T-helper 1 cell treated with Interleukin-12 subunit alpha and Interleukin-12 subunit beta and Interleukin-4 antibody, amounts not matched to agents 30 μg/mL and 1 μg/mL, for 36 hours (primary cell): ENCODE measurements around the gene NOVA2.

Experiments
- H3K27ac Mint-ChIP-seq: one replicate; pipeline ENCODE4 v1.8.0; 2021; ENCODE audit warnings: mild to moderate bottlenecking, mixed read lengths
- H3K27me3 Mint-ChIP-seq: one replicate; pipeline ENCODE4 v1.8.0; 2021; ENCODE audit warnings: low read depth, mixed read lengths
- H3K36me3 Mint-ChIP-seq: one replicate; pipeline ENCODE4 v1.8.0; 2021; ENCODE audit warnings: low read depth, mixed read lengths
- H3K4me1 Mint-ChIP-seq: one replicate; pipeline ENCODE4 v1.8.0; 2021; ENCODE audit warnings: low read depth, mixed read lengths
- H3K4me3 Mint-ChIP-seq: one replicate; pipeline ENCODE4 v1.8.0; 2021; ENCODE audit warnings: mild to moderate bottlenecking, moderate library complexity, mixed read lengths
- H3K9me3 Mint-ChIP-seq: one replicate; pipeline ENCODE4 v1.8.0; 2021; ENCODE audit warnings: mixed read lengths

NOVA2 gene

DNA sequence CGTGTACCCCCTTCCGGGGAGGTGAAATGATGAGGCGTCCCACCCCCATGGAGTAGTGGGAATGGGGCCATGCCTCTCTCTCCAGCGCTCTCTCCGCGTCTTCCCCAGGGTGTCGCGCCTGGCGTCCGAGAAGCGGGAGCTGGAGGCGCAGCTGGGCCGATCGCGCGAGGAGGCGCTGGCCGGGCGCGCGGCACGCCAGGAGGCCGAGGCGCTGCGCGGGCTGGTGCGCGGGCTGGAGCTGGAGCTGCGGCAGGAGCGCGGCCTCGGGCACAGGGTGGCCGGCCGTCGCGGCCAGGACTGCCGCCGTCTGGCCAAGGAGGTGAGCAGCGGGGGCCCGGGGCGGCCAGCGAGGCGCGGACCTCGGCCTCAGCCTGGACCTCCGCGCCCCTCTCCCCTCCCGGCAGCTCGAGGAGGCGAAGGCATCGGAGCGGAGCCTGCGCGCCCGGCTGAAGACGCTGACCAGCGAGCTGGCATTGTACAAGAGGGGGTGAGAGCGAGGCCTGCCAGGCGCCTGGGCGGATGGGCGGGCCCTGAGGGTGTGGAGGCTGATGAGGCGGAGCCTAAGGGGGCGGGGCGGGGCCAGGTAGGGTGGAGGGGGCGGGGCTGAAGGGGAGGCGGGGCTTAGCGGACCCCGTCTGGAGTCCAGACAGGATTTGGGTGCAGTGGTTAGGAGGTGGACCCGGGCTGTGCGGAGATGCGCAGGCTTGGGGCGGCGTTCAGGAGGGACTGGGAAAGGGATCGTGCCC, 41.4 kb upstream of the NOVA2 start:
- Mint-ChIP-seq H3K4me1 (peaks cover 13% of the 10 kb centered on the region), H3K27ac (peak overlapping the region; percentile 31), H3K36me3 (peaks cover 5% of the 10 kb centered on the region), H3K27me3 (peaks cover 12% of the 10 kb centered on the region), H3K9me3 (no peaks in the 10 kb centered on the region), H3K4me3 (peak overlapping the region; percentile 78)

- Mint-ChIP-seq H3K4me1 (peaks cover 13% of the 10 kb centered on the region), H3K9me3 (no peaks in the 10 kb centered on the region), H3K4me3 (peak overlapping the region; percentile 78), H3K36me3 (peaks cover 5% of the 10 kb centered on the region), H3K27me3 (peaks cover 12% of the 10 kb centered on the region), H3K27ac (no peak overlapping the region)
Observed at GRCh38 chr19:46014534-46014933, 40.9 kb upstream of the NOVA2 start.

DNA sequence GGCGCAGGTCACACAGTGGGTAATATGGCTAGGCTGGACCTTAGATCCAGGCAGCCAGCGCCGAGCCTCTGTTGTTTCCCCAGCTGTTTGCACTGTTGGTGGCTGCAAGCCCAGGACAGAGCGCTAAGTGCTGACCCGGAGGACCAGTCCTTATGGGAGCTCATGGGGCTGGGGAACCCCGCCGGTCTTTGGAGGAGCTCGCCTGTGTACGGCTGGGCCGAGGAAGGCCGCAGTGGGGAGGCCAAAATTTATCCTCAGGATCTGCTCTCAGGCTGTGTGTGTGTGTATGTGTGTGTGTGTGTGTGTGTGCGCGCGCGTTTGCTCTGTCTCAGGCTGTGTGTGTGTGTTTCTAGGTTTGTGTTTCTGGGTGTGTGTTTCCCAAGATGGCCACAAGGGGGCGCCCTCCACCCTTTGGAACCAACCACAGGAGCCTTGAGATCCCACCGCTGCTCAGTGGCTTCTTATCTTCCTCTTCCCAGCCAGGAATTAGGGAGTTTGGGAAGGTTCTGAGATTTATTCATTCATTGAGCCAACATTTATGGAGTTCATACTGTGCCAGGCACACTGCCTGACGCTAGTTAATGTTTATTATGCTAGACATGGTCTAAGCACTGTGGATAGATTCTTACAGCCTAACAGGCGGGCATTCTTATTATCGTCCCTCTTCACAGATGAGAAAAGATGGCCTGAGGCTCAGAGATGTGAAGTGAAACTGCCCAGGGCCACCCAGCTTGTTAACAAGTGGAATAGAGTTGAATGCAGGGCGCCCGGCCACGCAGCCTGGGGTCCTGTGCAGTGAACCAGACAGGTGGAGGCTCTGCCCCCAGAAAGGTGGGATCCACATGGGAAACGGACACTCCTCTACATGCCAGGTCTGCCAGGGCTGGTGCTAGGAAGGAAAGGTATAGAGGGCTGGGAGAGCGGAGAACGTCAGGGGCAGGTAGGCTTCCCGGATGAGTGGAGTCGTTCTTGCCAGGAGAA, 36.2 kb upstream of the NOVA2 start:
- Mint-ChIP-seq H3K27me3 (peaks cover 6% of the 10 kb centered on the region), H3K4me1 (peaks cover 4% of the 10 kb centered on the region), H3K27ac (no peak overlapping the region), H3K4me3 (no peak overlapping the region), H3K9me3 (no peaks in the 10 kb centered on the region), H3K36me3 (peaks cover 7% of the 10 kb centered on the region)

- H3K4me3 Mint-ChIP-seq, result no peak overlapping the region
- H3K9me3 Mint-ChIP-seq, result no peaks in the 10 kb centered on the region
- no peak overlapping the region for H3K27ac Mint-ChIP-seq
- no peaks in the 10 kb centered on the region for H3K27me3 Mint-ChIP-seq
- no peaks in the 10 kb centered on the region for H3K4me1 Mint-ChIP-seq
- H3K36me3 Mint-ChIP-seq, result peaks cover 4% of the 10 kb centered on the region
Observed at GRCh38 chr19:46006411-46006810, 32.7 kb upstream of the NOVA2 start.

- no peak overlapping the region for H3K4me3 Mint-ChIP-seq
- H3K4me1 Mint-ChIP-seq, result peaks cover 19% of the 10 kb centered on the region
- H3K36me3 Mint-ChIP-seq, result peaks cover 6% of the 10 kb centered on the region
- H3K9me3 Mint-ChIP-seq, result no peaks in the 10 kb centered on the region
- no peak overlapping the region for H3K27ac Mint-ChIP-seq
- peaks cover 9% of the 10 kb centered on the region for H3K27me3 Mint-ChIP-seq
Observed at GRCh38 chr19:46002678-46003275, 29.1 kb upstream of the NOVA2 start.

- Mint-ChIP-seq H3K27ac (peak overlapping the region; percentile 71), H3K9me3 (no peaks in the 10 kb centered on the region), H3K36me3 (peaks cover 13% of the 10 kb centered on the region)
Observed at GRCh38 chr19:46000491-46001246, 27.0 kb upstream of the NOVA2 start.

DNA sequence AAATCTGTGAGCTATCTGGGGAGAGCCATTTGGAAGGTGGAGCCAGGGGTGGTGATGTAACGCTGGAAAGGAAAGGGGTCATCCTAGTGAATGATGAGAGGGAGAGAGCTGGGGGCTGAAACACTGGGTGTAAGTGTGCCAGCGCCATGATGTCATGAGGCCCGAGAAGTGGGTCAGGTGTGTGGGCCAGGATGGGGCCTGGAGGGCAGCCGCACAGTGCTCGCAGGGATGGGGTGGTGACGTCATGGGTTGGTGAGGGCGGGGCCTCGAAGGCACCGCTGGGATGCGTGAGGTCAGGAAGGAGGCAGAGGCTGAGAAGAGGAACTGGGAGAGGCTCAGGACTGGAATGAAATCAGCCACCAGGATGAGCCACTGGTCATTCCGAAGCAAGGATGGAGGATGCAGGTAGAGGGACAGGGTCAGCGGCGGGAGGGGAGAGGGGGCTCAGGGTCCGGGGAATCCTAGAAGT, 26.0 kb upstream of the NOVA2 start:
- Mint-ChIP-seq H3K4me1 (peaks cover 24% of the 10 kb centered on the region), H3K9me3 (no peaks in the 10 kb centered on the region), H3K27me3 (peaks cover 9% of the 10 kb centered on the region), H3K27ac (no peak overlapping the region), H3K4me3 (peak overlapping the region; percentile 52), H3K36me3 (peaks cover 11% of the 10 kb centered on the region)

More at GRCh38 chr19:46000491-46001246, 27.0 kb upstream of the NOVA2 start:
- H3K4me3 Mint-ChIP-seq, result peak overlapping the region; percentile 86
- H3K27me3 Mint-ChIP-seq, result peaks cover 9% of the 10 kb centered on the region
- peaks cover 24% of the 10 kb centered on the region for H3K4me1 Mint-ChIP-seq

DNA sequence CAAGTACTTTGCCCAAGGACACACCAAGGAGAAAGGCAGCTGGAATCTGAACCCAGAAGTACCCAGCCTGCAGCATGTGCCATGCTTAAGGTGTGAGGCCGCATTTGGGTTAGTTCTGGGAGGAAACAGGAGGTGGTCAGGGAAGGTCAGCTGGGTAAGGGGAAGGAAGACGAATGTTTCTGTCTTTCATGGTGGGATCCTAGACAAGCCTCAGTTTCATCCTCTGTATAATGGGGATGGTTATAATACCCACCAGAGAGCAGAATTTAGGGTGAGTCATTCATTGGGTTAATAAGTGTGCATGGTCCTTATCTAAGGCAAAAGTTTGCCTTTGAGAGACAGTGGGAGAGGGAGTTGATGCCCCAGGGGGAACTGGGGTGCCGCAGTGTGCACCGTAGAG, 25.2 kb upstream of the NOVA2 start:
- H3K27me3 Mint-ChIP-seq, result peaks cover 9% of the 10 kb centered on the region
- H3K27ac Mint-ChIP-seq, result no peak overlapping the region
- H3K4me1 Mint-ChIP-seq, result peaks cover 24% of the 10 kb centered on the region
- H3K9me3 Mint-ChIP-seq, result no peaks in the 10 kb centered on the region
- H3K36me3 Mint-ChIP-seq, result peaks cover 11% of the 10 kb centered on the region
- H3K4me3 Mint-ChIP-seq, result no peak overlapping the region

GRCh38 chr19:45996933-45997332, 23.3 kb upstream of the NOVA2 start:
- no peaks in the 10 kb centered on the region for H3K9me3 Mint-ChIP-seq
- H3K4me1 Mint-ChIP-seq, result peaks cover 24% of the 10 kb centered on the region
- H3K4me3 Mint-ChIP-seq, result no peak overlapping the region
- H3K36me3 Mint-ChIP-seq, result peaks cover 9% of the 10 kb centered on the region
- no peak overlapping the region for H3K27ac Mint-ChIP-seq
- H3K27me3 Mint-ChIP-seq, result peaks cover 9% of the 10 kb centered on the region

DNA sequence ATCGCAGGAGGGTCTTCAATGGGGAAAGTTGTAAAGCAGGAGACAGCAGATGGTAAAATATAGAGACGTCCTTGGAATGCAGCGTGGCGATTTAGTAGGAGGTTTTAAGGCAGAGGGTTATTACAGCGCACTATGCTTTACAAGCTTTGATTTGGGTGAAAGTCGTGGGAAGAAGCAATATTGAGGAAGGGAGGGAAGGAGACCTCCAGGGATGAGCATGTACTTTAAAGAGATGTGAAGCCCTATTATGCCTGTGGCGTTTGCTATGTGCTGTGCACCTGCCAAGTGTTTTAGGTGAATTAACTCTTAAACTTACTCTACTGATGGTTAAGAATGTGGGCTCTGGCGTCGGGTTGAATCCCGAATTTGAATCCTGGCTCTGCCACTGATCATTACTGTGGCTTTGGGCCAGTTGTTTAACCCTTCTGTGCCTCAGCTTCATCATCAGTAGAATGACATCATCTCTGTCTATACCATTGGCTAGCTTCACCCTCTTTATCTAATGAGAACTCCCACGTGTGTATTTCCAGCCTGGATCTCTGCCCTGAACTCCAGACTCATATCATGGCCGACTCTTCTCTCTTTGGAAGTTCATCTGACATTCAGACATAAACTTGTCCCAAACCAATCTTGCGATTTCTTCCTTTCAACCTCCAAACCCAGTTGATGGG, 22.2 kb upstream of the NOVA2 start:
- H3K27ac Mint-ChIP-seq, result no peak overlapping the region
- H3K9me3 Mint-ChIP-seq, result no peaks in the 10 kb centered on the region
- peaks cover 8% of the 10 kb centered on the region for H3K27me3 Mint-ChIP-seq
- H3K4me3 Mint-ChIP-seq, result no peak overlapping the region
- H3K36me3 Mint-ChIP-seq, result peaks cover 8% of the 10 kb centered on the region
- H3K4me1 Mint-ChIP-seq, result peaks cover 22% of the 10 kb centered on the region

GRCh38 chr19:45994998-45995714, 21.5 kb upstream of the NOVA2 start, which contains the start of gene CCDC61:
Gene CCDC61, plus strand, starts transcription at chr19:45995467. Its CDS starts 7,552 bp downstream, at chr19:46003019.
- Mint-ChIP-seq H3K27me3 (peaks cover 11% of the 10 kb centered on the region), H3K27ac (no peak within 1 kb of the TSS), H3K4me1 (peaks cover 15% of the 10 kb centered on the region), H3K9me3 (no peaks in the 10 kb centered on the region), H3K36me3 (peaks cover 8% of the 10 kb centered on the region), H3K4me3 (no peak within 1 kb of the TSS)

DNA sequence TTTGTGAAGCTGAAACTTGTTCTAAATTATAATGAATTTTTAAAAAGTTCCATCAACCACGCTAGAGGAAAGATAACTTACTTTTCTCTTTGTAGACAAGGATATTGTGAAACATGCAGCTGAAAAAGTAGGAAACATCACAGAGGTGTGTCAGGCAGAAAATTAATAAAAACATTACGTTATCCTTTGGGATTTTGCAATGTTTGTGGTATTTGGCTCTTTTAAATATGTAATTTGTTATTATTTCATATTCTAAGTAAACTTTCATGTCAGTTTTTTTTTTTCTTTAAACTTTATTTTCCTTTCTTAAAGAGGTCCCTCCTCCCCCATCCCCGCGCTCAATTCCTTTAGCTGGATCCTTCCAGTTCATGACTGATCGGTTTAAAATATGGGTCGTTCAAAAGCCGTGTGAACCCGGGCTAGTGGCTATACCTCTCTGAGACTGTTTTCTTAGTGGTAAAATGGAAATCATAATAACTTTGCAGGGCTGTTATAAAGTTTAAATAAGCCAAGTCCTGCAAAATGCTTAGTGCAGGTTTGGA, 20.9 kb upstream of the NOVA2 start:
- Mint-ChIP-seq H3K9me3 (no peaks in the 10 kb centered on the region), H3K4me3 (no peak overlapping the region), H3K4me1 (peaks cover 9% of the 10 kb centered on the region), H3K27me3 (peaks cover 13% of the 10 kb centered on the region), H3K27ac (no peak overlapping the region), H3K36me3 (peaks cover 8% of the 10 kb centered on the region)
